Esophagus (tissue), 2 donors: Measurements from ENCODE around the gene CTBP2. TPM values are rescaled to one million over a fixed set of nuclear protein-coding genes. Genes with fewer than 3 reads are reported as not detected.
A peak's percentile ranks its signal among the peaks of the same experiment; 100 is the strongest.

Source experiments
- H3K27ac ChIP-seq, 2 donors: one replicate each; pipeline ENCODE4 v1.5.1; 2013; ENCODE audit warnings: low read depth in 2 of 2, mild to moderate bottlenecking in 2 of 2, inconsistent platforms in 1 of 2, low read length in 1 of 2, moderate library complexity in 1 of 2
- H3K27me3 ChIP-seq, 2 donors: one replicate each; pipeline ENCODE4 v1.6.1; 2013; ENCODE audit warnings: low read length in 2 of 2, control low read depth in 1 of 2, mild to moderate bottlenecking in 1 of 2; ENCODE audit not compliant: insufficient read depth in 2 of 2, control insufficient read depth in 1 of 2
- H3K36me3 ChIP-seq, 2 donors: one replicate each; pipeline ENCODE4 v1.6.1; 2013; ENCODE audit warnings: low read length in 1 of 2; ENCODE audit not compliant: control insufficient read depth in 2 of 2, insufficient read depth in 2 of 2
- H3K4me1 ChIP-seq, 2 donors: one replicate each; pipeline ENCODE4 v1.6.1; 2013; ENCODE audit warnings: low read length in 1 of 2; ENCODE audit not compliant: control insufficient read depth in 2 of 2, insufficient read depth in 2 of 2
- H3K4me3 ChIP-seq, 2 donors: one replicate each; pipeline ENCODE4 v1.5.1; 2013; ENCODE audit warnings: low read length in 2 of 2, mild to moderate bottlenecking in 2 of 2, low read depth in 1 of 2, moderate library complexity in 1 of 2
- H3K9me3 ChIP-seq, 2 donors: one replicate each; pipeline ENCODE4 v1.6.1; 2013; ENCODE audit warnings: mild to moderate bottlenecking in 2 of 2, low read depth in 1 of 2, low read length in 1 of 2, moderate library complexity in 1 of 2; ENCODE audit not compliant: control insufficient read depth in 2 of 2, insufficient read depth in 1 of 2
- WGBS, 2 donors: extraction: QIAGEN DNeasy Blood & Tissue Kit; methylation state at CpG; one replicate each; pipeline ENCODE4 v1.1.7; 2013; 5-methylcytosine and 5-hydroxymethylcytosine counted together
- polyA plus RNA-seq, 2 donors: library from polyadenylated mRNA; stranded (reverse); fragments of 200-250 nt; gene quantifications; one replicate each; pipeline ENCODE4 v1.2.3, GENCODE V29; 2013
- donor health status: healthy with polysubstance abuse.
- donor health status: Bipolar disorder and iron deficiency.

Gene CTBP2
- polyA plus RNA-seq, 2 donors, result 15.4 to 33.3 TPM

DNA sequence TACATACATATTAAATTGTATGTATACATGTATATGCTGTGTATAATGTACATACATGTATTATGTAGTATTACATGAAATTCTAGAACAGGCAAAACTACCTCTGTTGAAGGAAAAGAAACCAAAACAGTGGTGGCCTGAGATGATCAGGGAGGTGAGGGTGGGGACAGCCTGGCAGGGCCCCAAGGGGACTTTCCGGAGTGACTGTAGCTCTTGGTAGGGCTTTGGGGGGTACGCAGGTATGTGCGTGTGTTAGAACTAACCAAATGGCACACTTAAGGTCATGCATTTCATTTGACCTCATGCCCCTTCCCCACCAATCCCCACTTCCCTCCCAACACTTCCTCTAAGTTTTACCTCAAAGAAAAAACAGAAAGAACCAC lies 31.3 kb downstream of the CTBP2 start:
- Histone ChIP-seq H3K4me3 (no peak overlapping the region), H3K27ac (no peak overlapping the region), H3K4me1 (peaks cover under 1 to 19% of the 10 kb centered on the region in 2 donors), H3K36me3 (peaks cover 4 to 8% of the 10 kb centered on the region in 2 donors), H3K9me3 (no peaks in the 10 kb centered on the region), H3K27me3 (no peaks in the 10 kb centered on the region)
- WGBS, 2 donors, result 79 to 95% methylated on average over 3 of the region's 3 CpGs

DNA sequence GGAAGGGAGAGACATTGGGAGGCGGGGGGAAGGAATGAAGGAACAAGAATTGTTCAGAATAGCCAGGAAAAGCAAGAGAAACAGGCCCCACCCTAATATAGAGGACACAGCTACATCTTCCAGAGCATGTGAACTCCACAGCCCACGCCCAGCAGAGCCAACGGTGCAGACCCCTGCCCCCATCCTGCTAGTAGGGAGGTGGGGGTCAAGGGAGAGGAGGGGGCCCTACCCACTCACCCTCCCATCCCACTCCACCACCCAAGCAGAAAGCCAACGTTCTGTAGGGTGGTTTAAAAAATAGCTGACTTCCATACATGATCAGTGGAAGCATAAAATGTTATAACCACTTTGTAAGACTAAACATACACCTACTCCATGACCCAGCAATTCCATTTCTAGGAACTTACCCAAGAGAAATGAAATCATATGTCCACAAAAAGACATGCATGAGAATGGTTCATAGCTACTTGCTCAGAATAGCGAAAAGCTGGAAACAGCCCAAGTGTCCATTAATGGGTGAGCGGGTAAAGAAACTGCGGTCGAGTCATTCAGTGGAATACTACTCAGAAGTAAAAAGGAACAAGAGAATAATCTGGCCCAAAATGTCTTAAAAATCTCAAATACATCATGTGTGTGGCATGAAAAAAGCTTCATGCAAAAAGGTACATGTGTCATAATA lies 31.8 kb downstream of the CTBP2 start:
- Histone ChIP-seq H3K4me1 (peaks cover 5 to 23% of the 10 kb centered on the region in 2 donors), H3K27me3 (no peaks in the 10 kb centered on the region), H3K9me3 (no peaks in the 10 kb centered on the region), H3K27ac (no peak overlapping the region), H3K36me3 (peaks cover 4 to 8% of the 10 kb centered on the region in 2 donors), H3K4me3 (no peak overlapping the region)
- WGBS, 2 donors, result 84 to 88% methylated on average over 8 of the region's 8 CpGs

DNA sequence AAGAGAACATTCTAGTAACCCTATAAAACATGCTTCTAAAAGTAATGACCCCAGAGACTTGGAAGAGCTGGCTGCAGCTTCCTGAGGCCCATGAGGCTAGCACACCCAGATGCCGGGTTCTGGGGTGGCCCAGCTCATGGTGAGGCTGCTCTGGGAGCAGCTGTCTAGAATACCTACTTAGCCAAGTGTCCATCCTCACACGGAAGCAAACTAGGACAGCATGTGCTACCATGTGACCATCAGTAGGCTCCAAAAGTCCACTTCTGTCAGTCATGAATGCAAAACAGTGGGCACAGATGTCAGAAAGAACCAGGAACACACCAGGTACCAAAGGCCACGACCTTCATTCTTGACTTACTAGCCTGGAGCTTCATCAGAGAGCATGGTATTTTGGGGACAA lies 32.4 kb downstream of the CTBP2 start:
- Histone ChIP-seq H3K4me1 (peaks cover 5 to 25% of the 10 kb centered on the region in 2 donors), H3K9me3 (no peaks in the 10 kb centered on the region), H3K4me3 (no peak overlapping the region), H3K36me3 (peaks cover 4 to 8% of the 10 kb centered on the region in 2 donors), H3K27me3 (no peaks in the 10 kb centered on the region), H3K27ac (no peak overlapping the region)
- 71 to 88% methylated on average over 3 of the region's 3 CpGs for WGBS, 2 donors

DNA sequence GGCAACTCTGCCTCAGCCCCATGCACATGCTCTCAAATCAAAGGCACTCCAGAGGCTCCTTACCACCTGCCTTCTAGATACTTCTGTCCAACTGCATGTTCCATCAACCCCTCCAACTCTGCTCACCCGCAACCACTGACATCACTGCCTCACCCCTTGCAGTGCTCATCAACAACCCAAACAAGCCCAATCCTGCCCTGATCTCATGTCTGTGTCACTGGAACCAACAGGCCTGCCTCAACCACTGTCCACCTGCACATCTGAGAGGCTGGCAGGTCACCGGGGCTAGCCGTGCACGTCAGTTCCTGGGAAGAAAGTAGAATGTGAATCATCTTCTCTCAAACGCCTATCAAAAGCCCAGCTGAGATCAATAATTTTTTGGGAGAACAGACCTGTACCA lies 33.3 kb downstream of the CTBP2 start:
- Histone ChIP-seq H3K27me3 (no peaks in the 10 kb centered on the region), H3K4me1 (peaks cover 5 to 25% of the 10 kb centered on the region in 2 donors), H3K9me3 (no peaks in the 10 kb centered on the region), H3K36me3 (peaks cover 4 to 8% of the 10 kb centered on the region in 2 donors), H3K27ac (no peak overlapping the region), H3K4me3 (no peak overlapping the region)
- 80 to 82% methylated on average over 5 of the region's 5 CpGs for WGBS, 2 donors

DNA sequence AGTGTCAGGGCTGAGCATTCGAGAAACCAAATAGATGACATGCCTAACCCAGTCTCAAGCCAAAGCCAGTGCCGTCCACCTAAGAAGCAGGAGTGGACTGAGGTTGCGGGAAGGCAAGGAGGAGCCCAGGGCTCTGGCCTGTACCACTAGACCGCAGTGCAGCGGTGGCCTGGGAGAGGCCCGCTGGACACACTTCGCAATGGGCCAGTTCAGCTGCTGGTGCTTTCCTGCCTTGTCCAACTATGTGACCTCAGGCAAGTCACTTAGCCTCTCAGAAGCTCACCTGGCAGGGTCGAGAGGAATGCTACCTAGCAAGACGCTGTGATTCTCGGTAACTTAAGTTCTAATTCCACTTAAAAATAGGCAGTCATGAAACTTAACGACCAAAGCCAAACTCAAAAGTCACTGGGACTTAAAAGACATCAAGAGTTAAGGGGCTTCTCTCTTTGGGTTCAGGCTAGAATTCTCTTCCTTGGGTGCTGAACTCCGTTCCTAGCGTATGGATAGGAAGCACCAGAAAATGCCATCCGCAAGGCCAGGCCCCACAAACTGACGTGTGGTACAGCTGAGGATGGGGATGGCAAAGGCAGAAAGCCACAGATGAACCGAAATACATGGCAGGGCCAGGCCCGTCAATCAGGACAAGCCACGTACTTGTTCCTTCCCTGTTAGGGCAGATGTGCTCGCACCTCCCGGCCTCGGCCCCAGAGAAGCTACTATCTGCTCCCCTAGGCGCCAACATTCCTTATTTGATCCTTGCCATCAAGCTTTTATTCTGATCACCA lies 34.2 kb downstream of the CTBP2 start:
- Histone ChIP-seq H3K4me3 (no peak overlapping the region), H3K9me3 (no peaks in the 10 kb centered on the region), H3K36me3 (peaks cover 2 to 8% of the 10 kb centered on the region in 2 donors), H3K27ac (no peak overlapping the region), H3K4me1 (peaks cover 5 to 27% of the 10 kb centered on the region in 2 donors), H3K27me3 (no peaks in the 10 kb centered on the region)
- WGBS, 2 donors, result 88 to 92% methylated on average over 22 of the region's 22 CpGs

DNA sequence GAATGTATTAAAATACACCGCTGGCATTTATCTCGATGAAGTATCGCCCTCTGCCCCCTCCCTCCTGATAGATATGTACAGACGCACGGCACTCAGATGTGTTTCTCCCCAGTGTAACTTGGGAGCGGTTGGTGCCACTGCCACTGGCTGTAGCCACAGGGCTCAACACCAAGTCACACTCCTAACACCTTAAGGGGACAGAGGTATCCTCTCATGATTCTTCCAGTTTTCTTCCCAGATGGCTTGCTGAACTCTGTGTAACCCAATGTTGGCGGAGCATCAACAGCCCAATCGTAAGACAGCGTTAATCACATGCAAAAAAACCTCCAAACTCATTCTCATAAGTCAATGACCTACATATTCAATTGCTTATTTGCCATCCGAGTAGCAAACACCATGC lies 35.5 kb downstream of the CTBP2 start:
- Histone ChIP-seq H3K27me3 (no peaks in the 10 kb centered on the region), H3K27ac (peak overlapping the region in 1 of 2 donors; percentile 17), H3K9me3 (no peaks in the 10 kb centered on the region), H3K36me3 (peaks cover 0 to 2% of the 10 kb centered on the region in 2 donors), H3K4me1 (peaks cover 5 to 35% of the 10 kb centered on the region in 2 donors), H3K4me3 (no peak overlapping the region)
- WGBS, 2 donors, result 67 to 73% methylated on average over 10 of the region's 10 CpGs

DNA sequence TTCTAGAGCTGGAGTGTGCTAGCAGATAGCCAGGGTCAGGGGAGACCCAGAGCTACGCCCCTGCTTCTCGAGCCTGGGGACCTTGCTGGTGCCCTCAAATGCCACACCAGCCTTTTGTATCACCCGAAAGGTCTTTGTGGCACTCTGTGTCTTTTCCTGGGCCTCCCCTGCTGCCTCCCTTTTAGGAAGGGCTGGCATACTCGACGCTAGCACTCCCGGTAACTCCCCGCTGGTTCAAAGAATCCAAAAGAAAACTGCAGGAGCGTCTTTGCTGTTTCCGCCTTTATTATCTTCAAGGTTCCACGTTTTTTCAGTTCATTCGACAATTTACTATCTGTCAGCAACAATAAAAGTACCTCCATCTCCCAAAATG lies 36.3 kb downstream of the CTBP2 start:
- no peaks in the 10 kb centered on the region for H3K27me3 ChIP-seq
- peaks cover 5 to 33% of the 10 kb centered on the region in 2 donors for H3K4me1 ChIP-seq
- 41 to 55% methylated on average over 11 of the region's 11 CpGs for WGBS, 2 donors
- no peak overlapping the region for H3K4me3 ChIP-seq
- H3K9me3 ChIP-seq, result no peaks in the 10 kb centered on the region
- peak overlapping the region; percentile 57 to 93 for H3K27ac ChIP-seq
- H3K36me3 ChIP-seq, result peaks cover 0 to 3% of the 10 kb centered on the region in 2 donors

DNA sequence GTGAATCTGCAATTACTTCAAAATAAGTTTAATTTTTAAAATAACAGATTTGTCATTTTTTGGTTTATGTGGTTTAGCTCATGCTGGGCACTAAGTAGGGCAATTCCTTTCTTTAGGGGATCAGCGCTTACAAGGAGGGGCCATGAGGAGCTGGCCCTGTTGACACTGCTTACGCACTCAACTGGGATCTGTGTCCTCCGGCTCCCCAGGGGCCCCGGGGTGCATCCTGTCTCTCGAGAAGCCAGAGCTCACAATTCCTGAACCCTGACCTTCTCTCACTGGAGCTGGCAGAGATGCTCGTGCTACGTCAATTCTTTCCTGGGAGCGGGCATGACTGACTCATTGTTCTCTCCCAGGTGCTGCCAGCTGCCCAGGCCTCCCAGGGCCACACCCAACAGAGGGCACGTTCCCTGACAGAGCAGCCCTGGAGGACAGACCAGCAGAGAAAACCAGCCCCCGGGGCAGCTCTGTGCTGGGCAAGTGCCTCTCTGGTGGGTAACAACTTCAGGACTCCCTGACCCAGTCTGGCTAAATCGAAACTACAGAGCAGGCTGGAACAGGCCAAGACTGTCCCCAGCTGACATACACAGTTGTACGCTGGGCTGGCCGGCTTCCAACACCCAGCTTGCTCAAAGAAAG lies 36.8 kb downstream of the CTBP2 start:
- Histone ChIP-seq H3K36me3 (peaks cover 0 to 5% of the 10 kb centered on the region in 2 donors), H3K27me3 (no peaks in the 10 kb centered on the region), H3K4me3 (no peak overlapping the region), H3K4me1 (peaks cover 6 to 33% of the 10 kb centered on the region in 2 donors), H3K27ac (peak overlapping the region; percentile 67 to 93), H3K9me3 (no peaks in the 10 kb centered on the region)
- 22 to 24% methylated on average over 13 of the region's 13 CpGs for WGBS, 2 donors

DNA sequence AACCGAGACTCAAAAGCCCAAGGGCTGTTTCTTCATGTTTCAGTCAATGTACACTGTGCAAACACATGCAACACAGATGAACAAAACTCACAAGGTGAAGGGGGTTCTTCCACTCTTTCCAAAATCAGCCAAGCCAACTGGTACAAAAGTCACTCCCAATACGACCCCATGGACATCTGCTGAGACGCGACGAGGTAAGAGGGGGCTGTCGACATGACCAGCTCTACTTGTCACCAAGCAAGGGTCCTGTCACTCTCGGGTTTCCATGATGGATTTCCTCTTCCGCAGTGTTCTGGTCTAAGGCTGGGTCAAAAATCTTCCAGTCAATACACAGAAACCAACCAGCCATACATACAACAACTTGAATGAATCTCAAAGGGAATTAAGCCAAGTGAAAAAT lies 37.8 kb downstream of the CTBP2 start:
- Histone ChIP-seq H3K4me1 (peaks cover 8 to 29% of the 10 kb centered on the region in 2 donors), H3K27ac (no peak overlapping the region), H3K9me3 (no peaks in the 10 kb centered on the region), H3K27me3 (no peaks in the 10 kb centered on the region), H3K4me3 (no peak overlapping the region), H3K36me3 (peaks cover 0 to 5% of the 10 kb centered on the region in 2 donors)
- WGBS, 2 donors, result 87 to 91% methylated on average over 8 of the region's 8 CpGs
